Fibroblast of mammary gland (primary cell): ENCODE results near the gene MEF2A.
A peak's percentile ranks its signal among the peaks of the same experiment; 100 is the strongest.

Experiments
- DNase-seq: peaks from one replicate; pipeline ENCODE4 v3.0.0-alpha.2; 2010; ENCODE audit warnings: low read depth
- H3K4me3 ChIP-seq: 2 replicates; pipeline ENCODE4 v1.5.1; 2011; ENCODE audit warnings: low read depth, mild to moderate bottlenecking, low read length, moderate library complexity; ENCODE audit not compliant: control insufficient read depth
- TF ChIP-seq, protein P1 (sequence below): conservative IDR thresholded peaks from 2 replicates; pipeline ENCODE4 v1.5.1; 2011; ENCODE audit warnings: low read depth, low read length, inconsistent platforms; ENCODE audit not compliant: control insufficient read depth, insufficient read depth

MEF2A gene

GRCh38 chr15:99682455-99682854, 116.7 kb downstream of the MEF2A start:
- TF ChIP-seq, protein P1, sequence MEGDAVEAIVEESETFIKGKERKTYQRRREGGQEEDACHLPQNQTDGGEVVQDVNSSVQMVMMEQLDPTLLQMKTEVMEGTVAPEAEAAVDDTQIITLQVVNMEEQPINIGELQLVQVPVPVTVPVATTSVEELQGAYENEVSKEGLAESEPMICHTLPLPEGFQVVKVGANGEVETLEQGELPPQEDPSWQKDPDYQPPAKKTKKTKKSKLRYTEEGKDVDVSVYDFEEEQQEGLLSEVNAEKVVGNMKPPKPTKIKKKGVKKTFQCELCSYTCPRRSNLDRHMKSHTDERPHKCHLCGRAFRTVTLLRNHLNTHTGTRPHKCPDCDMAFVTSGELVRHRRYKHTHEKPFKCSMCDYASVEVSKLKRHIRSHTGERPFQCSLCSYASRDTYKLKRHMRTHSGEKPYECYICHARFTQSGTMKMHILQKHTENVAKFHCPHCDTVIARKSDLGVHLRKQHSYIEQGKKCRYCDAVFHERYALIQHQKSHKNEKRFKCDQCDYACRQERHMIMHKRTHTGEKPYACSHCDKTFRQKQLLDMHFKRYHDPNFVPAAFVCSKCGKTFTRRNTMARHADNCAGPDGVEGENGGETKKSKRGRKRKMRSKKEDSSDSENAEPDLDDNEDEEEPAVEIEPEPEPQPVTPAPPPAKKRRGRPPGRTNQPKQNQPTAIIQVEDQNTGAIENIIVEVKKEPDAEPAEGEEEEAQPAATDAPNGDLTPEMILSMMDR = no peak
- DNase-seq = peak; percentile 93
- no peak overlapping the region for H3K4me3 ChIP-seq

- peak; percentile 18 for DNase-seq
- no peak overlapping the region for H3K4me3 ChIP-seq
- TF ChIP-seq, protein P1 = no peak
Observed at GRCh38 chr15:99683000-99683670, 117.4 kb downstream of the MEF2A start.

- DNase-seq = no peak
- TF ChIP-seq, protein P1 = no peak
- no peak overlapping the region for H3K4me3 ChIP-seq
Observed at GRCh38 chr15:99686290-99686689, 120.5 kb downstream of the MEF2A start.

DNA sequence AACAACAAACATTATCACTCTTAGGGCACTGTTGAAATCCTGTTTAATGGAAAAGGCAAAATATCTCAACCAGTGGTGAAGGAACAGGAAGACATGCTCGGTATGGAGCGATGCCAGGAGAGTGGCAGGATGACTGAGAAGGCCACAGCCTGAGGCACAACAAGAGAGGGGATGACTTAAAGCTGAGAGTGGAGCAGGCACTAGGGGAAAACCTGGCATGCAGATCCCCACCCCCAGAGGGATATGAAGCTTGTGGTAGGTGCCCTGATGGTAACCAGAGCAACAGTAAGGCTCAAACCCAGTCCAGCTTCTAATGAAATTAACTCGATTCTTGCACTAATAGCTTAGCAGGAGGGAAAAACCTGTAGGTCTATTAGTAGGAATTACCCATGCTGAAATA, 127.0 kb downstream of the MEF2A start:
- TF ChIP-seq, protein P1 = no peak
- no peak overlapping the region for H3K4me3 ChIP-seq
- DNase-seq = no peak

GRCh38 chr15:99696096-99696495, 130.3 kb downstream of the MEF2A start:
- TF ChIP-seq, protein P1 = no peak
- DNase-seq = no peak
- no peak overlapping the region for H3K4me3 ChIP-seq

DNA sequence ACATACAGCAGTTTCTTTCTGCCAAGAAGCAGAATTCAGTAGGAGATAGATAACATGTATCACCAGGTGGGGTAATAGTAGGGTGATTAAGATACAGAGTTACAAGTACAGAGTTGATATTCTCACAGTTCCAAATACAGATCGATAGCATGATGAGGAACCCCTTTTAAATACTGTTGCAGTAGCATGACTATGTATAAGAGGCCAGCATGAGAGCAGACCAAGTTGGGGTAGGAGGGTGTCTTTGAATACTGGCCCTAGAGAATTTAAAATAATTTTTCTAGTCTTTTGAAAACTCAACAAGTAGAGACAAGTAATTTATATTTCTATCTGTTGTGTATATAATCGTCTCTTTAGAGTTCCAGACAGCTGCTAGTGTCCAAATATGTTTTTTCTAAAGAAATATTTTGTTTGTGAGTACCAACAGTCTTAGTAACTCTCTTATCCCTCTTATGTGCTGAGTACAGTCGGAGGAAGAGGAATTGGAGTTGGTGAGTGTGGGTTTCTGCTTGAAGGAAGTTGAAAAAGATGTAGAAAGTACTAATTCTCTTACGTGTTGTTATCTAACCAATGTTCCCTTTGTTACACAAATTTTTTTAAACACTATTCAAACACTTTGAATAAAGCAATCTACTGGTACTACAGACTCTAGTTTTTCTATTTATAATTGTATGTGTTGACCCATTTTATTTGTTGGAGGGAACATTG, 137.3 kb downstream of the MEF2A start:
- no peak overlapping the region for H3K4me3 ChIP-seq
- TF ChIP-seq, protein P1 = no peak
- DNase-seq = no peak
